CD4-positive, alpha-beta T cell treated with Interleukin-4 for 1 hour (primary cell): ENCODE measurements around the gene CHAMP1.
"Not testable (repeated sequence)": the region's sequence is repeated elsewhere in the genome, so short reads cannot be mapped to it uniquely, and the experiment has no call there.

ENCODE experiments used
- DNase-seq, 2 donors: peaks; one replicate each; pipeline ENCODE4 v3.0.0-alpha.2; 2020 to 2022

CHAMP1 gene

GRCh38 chr13:114334305-114335053 lies 20.2 kb downstream of the CHAMP1 start:
- peak in 1 of 2 donors; percentile 7 for DNase-seq

- not testable (repeated sequence) for DNase-seq
Observed at GRCh38 chr13:114336457-114336856, 22.2 kb downstream of the CHAMP1 start.

- no peak for DNase-seq
Observed at GRCh38 chr13:114338959-114339358, 24.7 kb downstream of the CHAMP1 start.

GRCh38 chr13:114339857-114340534 lies 25.7 kb downstream of the CHAMP1 start:
- DNase-seq, result peak; percentile 60 to 69

- no peak for DNase-seq
Observed at GRCh38 chr13:114341003-114341777, 26.9 kb downstream of the CHAMP1 start.

- not testable (repeated sequence) for DNase-seq
Observed at GRCh38 chr13:114347256-114347655, 33.0 kb downstream of the CHAMP1 start.

GRCh38 chr13:114352763-114353162 lies 38.5 kb downstream of the CHAMP1 start:
- DNase-seq, result peak; percentile 31 to 38

- not testable (repeated sequence) for DNase-seq
Observed at GRCh38 chr13:114353382-114353781, 39.1 kb downstream of the CHAMP1 start.
